Loucy (cell line): Measurements from ENCODE around the gene SFMBT2.

Experiments
- H2AFZ ChIP-seq: fragments of 200-600 bp; sonication (generic); 2 replicates; pipeline ENCODE4 v1.6.0; 2016; ENCODE audit warnings: antibody characterized with exemption, mild to moderate bottlenecking, low read length, moderate library complexity
- H3F3A ChIP-seq: fragments of 200-600 bp; 2 replicates; pipeline ENCODE4 v1.6.0; 2016; ENCODE audit warnings: antibody characterized with exemption, low read depth, mild to moderate bottlenecking
- H3K27me3 ChIP-seq: fragments of 200-600 bp; sonication (generic); 2 replicates; pipeline ENCODE4 v1.6.1; 2014; ENCODE audit warnings: low read length, mild to moderate bottlenecking; ENCODE audit not compliant: insufficient read depth, poor library complexity, severe bottlenecking
- H3K36me3 ChIP-seq: fragments of 200-600 bp; sonication (generic); 2 replicates; pipeline ENCODE4 v1.6.1; 2016; ENCODE audit warnings: low read length; ENCODE audit not compliant: insufficient read depth
- H3K4me1 ChIP-seq: fragments of 200-600 bp; sonication (generic); 2 replicates; pipeline ENCODE4 v1.5.1; 2014; ENCODE audit warnings: low read length, mild to moderate bottlenecking; ENCODE audit not compliant: insufficient read depth, poor library complexity, severe bottlenecking
- H3K4me2 ChIP-seq: fragments of 200-600 bp; sonication (generic); 2 replicates; pipeline ENCODE4 v1.6.0; 2014; ENCODE audit warnings: antibody characterized with exemption, low read length, low read depth, mild to moderate bottlenecking; ENCODE audit not compliant: poor library complexity, severe bottlenecking
- H3K4me3 ChIP-seq: fragments of 200-600 bp; sonication (generic); 2 replicates; pipeline ENCODE4 v1.5.1; 2014; ENCODE audit warnings: low read length, mild to moderate bottlenecking, mixed read lengths; ENCODE audit not compliant: poor library complexity, severe bottlenecking
- H3K79me2 ChIP-seq: fragments of 200-600 bp; sonication (generic); 2 replicates; pipeline ENCODE4 v1.6.1; 2014; ENCODE audit warnings: low read length; ENCODE audit not compliant: insufficient read depth
- H3K9ac ChIP-seq: fragments of 200-600 bp; sonication (generic); 2 replicates; pipeline ENCODE4 v1.6.0; 2014; ENCODE audit warnings: mild to moderate bottlenecking, low read depth, low read length, moderate library complexity; ENCODE audit not compliant: poor library complexity, severe bottlenecking
- H3K9me2 ChIP-seq: fragments of 200-600 bp; sonication (generic); replicated peaks from 2 replicates; pipeline ENCODE4 v1.6.1; 2016; ENCODE audit warnings: low read depth, low read length, mixed read lengths
- H3K9me3 ChIP-seq: fragments of 200-600 bp; sonication (generic); 2 replicates; pipeline ENCODE4 v1.6.1; 2014; ENCODE audit warnings: mild to moderate bottlenecking, antibody characterized with exemption, low read length, low read depth; ENCODE audit not compliant: insufficient read depth
- H4K20me1 ChIP-seq: fragments of 200-600 bp; sonication (generic); 2 replicates; pipeline ENCODE4 v1.6.0; 2014; ENCODE audit warnings: antibody characterized with exemption, low read length, mild to moderate bottlenecking; ENCODE audit not compliant: insufficient read depth, poor library complexity, severe bottlenecking
- CTCF ChIP-seq: fragments of 200-600 bp; sonication (generic); conservative IDR thresholded peaks from 2 replicates; pipeline ENCODE4 v1.5.1; 2014; ENCODE audit warnings: mild to moderate bottlenecking, antibody characterized with exemption, low read length
- EZH2phosphoT487 ChIP-seq: fragments of 200-600 bp; IDR thresholded peaks from 2 replicates; pipeline ENCODE4 v1.6.1; 2018; ENCODE audit warnings: antibody characterized with exemption, mild to moderate bottlenecking, moderate library complexity, borderline replicate concordance

Gene SFMBT2

DNA sequence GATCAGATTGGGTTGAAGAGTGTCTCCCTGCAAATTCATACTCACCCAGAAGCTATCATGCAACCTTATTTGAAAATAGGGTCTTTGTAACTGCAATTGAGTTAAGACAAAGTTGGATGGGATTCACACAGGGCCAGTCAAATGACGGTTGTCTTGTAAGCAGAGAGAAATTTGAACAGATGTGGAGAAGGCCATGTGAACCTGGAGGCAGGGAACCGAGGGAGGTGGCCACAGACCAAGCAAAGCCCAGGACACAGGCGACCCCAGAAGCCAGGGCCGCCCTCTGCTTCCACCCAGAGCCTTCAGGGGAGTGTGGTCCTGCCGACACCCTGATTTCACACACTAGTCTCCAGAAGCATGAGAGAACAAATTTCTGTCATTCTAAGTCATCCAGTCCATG, 140.8 kb downstream of the SFMBT2 start:
- no peaks in the 10 kb centered on the region for H3K79me2 ChIP-seq
- TF ChIP-seq CTCF: no peak
- no peak for TF ChIP-seq EZH2phosphoT487
- H3K4me2 ChIP-seq: no peak overlapping the region
- no peak overlapping the region for H3K9ac ChIP-seq
- H3K36me3 ChIP-seq: peaks cover 32% of the 10 kb centered on the region; the same call in 1 of the 2 replicates
- H3K9me2 ChIP-seq: no peaks in the 10 kb centered on the region
- peaks cover 4% of the 10 kb centered on the region for H3K4me1 ChIP-seq
- no peaks in the 10 kb centered on the region for H4K20me1 ChIP-seq
- H3K4me3 ChIP-seq: no peak overlapping the region
- no peaks in the 10 kb centered on the region for H3K27me3 ChIP-seq
- no peaks in the 10 kb centered on the region for H3F3A ChIP-seq
- H3K9me3 ChIP-seq: no peaks in the 10 kb centered on the region
- H2AFZ ChIP-seq: no peak overlapping the region

GRCh38 chr10:7267142-7267541, 143.7 kb downstream of the SFMBT2 start:
- Histone ChIP-seq H3K27me3 (no peaks in the 10 kb centered on the region), H3K4me1 (peaks cover 1% of the 10 kb centered on the region), H3K4me2 (no peak overlapping the region), H3K4me3 (no peak overlapping the region), H2AFZ (no peak overlapping the region), H4K20me1 (no peaks in the 10 kb centered on the region), H3K79me2 (no peaks in the 10 kb centered on the region), H3K9ac (no peak overlapping the region), H3K9me2 (no peaks in the 10 kb centered on the region), H3K36me3 (peaks cover 23% of the 10 kb centered on the region; the same call in 1 of the 2 replicates), H3F3A (no peaks in the 10 kb centered on the region), H3K9me3 (no peaks in the 10 kb centered on the region)
- TF ChIP-seq CTCF (no peak), EZH2phosphoT487 (no peak)

DNA sequence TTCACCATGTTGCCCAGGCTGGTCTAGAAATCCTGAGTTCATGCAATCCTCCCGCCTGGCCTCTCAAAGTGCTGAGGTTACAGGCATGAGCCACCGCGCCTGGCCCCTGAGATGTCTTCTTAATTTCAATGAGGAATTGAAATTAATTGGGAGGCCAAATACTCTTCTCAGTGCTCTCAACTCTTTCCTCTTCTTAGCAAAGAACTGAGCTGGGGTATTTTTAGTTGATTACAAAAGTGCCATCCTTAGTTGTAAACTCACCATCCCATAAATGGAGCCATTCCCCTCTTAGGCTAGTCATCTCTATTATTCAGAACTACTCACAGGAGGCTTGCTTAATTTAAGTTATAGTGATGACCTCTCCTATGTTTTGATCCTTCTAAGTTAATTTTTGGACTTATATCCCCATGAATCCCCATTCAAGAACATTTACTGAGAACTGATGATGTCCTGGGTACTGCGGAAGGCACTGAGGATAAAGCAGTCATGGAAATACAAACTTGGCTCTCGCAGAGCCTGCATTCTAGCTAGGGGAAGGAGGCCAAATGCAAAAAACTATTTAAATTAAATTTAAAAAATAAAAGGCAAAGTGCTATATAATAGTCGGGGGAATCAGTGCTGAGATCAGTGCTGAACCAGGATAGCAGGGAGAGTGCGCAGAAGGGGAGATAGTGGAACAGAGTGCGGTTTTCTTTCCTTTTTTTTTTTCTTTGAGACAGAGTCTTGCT, 145.3 kb downstream of the SFMBT2 start:
- no peak overlapping the region for H3K4me3 ChIP-seq

More for the DNA sequence above, 145.3 kb downstream of the SFMBT2 start:
- Histone ChIP-seq H2AFZ (no peak overlapping the region), H3K79me2 (no peaks in the 10 kb centered on the region), H3K9me2 (no peaks in the 10 kb centered on the region), H4K20me1 (no peaks in the 10 kb centered on the region), H3K4me2 (no peak overlapping the region), H3K9me3 (no peaks in the 10 kb centered on the region), H3K9ac (no peak overlapping the region), H3K36me3 (peaks cover 23% of the 10 kb centered on the region; the same call in 1 of the 2 replicates), H3F3A (no peaks in the 10 kb centered on the region), H3K4me1 (peaks cover 5% of the 10 kb centered on the region), H3K27me3 (no peaks in the 10 kb centered on the region)
- TF ChIP-seq CTCF: no peak
- TF ChIP-seq EZH2phosphoT487: no peak
